HG02798 (cell line): ENCODE measurements around the gene PLXNA4.
"Not testable (repeated sequence)": the region's sequence is repeated elsewhere in the genome, so short reads cannot be mapped to it uniquely, and the experiment has no call there.

Experiments
- ATAC-seq: cut with Tn5 transposase; IDR thresholded peaks from one replicate; pipeline ENCODE4 v1.9.1; 2021; ENCODE audit warnings: mild to moderate bottlenecking; ENCODE audit not compliant: unreplicated experiment, poor library complexity

PLXNA4 gene

GRCh38 chr7:132177708-132178401 lies 398.4 kb downstream of the PLXNA4 start:
- ATAC-seq, result no peak

DNA sequence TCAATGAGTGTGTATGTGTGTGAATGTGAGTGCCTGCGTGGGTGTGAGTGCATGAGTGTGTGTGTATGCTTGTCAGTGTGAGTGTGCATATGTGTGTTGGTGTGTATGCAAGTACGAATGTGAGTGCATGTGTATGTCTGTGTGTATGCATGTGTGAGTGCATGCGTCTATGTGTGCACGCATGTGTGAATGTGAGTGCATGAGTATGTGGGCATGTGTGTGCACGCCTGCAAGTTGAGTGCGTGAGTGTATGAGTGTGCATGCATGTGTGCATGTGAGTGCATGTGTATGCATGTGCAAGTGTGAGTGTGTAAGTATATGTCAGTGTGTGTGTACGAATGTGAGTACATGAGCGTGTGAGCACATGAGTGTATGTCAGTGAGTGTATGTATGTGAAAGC lies 399.6 kb downstream of the PLXNA4 start:
- no peak for ATAC-seq

DNA sequence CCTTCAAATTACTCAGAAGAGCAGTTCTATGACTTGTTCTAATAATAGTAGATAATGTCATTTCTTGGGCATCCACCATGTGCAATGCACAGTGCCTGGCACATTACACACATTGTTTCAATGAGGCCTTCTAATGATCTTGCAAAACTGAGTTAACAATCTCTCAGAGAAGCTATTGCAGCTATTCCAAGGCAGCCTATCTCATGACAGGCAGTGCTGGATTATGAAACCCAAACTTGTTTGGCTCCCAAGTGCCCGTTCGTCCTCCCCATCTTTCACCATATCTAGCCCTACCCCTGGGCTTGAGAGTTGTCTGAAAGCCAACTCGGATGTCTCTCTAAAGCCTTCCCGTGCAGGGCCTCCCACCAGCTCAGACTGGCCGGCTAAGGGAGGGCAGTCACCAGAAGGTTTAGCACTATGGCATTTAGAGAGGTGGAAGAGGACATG lies 405.1 kb downstream of the PLXNA4 start:
- ATAC-seq, result no peak

- no peak for ATAC-seq
Measured at GRCh38 chr7:132169730-132170129, 406.5 kb downstream of the PLXNA4 start.

- ATAC-seq, result no peak
Measured at GRCh38 chr7:132168239-132168638, 408.0 kb downstream of the PLXNA4 start.

DNA sequence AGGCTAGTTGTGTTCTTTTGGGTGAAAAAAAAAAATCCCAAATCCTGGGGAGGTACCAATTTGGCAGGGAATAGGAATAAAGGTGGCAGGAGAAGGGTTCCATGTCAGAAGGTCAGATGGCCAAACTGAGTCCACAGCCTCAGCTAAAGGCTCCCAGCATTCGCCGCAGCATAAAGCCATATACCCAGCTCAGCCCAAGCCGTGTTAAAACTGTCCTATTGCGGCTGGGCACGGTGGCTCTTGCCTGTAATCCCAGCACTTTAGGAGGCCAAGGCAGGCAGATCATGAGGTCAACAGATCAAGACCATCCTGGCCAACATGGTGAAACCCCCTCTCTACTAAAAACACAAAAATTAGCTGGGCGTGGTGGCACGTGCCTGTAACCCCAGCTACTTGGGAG lies 410.6 kb downstream of the PLXNA4 start:
- not testable (repeated sequence) for ATAC-seq

- no peak for ATAC-seq
Measured at GRCh38 chr7:132164558-132165125, 411.6 kb downstream of the PLXNA4 start.

DNA sequence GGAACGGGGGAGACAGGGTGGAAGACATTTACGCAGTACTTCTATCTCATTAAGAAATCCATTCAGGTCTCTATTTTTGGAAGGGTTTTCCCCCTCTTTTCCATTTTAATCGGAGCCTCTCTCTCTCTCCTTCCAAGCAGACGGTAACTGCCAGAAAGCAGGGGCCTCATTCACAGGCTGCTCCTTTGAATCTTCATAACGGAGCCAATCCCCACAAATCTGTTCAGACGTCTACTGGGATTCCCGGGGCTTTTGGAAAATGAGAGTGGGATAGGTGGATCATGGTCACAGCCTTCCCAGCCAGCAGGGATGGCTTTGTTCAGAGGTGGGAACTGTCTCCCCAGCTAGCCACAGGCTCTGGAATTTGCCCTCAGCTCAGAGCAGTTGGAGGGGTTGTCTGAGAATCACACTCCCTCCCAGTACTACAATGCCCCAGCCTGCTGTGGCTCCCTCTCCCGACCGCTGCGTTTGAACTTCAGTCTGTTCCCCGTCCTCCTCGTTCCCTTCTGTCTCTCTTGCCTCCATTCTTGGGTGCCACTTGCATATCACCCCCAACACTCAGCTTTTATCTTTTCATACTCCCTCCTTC lies 413.6 kb downstream of the PLXNA4 start:
- ATAC-seq, result no peak

DNA sequence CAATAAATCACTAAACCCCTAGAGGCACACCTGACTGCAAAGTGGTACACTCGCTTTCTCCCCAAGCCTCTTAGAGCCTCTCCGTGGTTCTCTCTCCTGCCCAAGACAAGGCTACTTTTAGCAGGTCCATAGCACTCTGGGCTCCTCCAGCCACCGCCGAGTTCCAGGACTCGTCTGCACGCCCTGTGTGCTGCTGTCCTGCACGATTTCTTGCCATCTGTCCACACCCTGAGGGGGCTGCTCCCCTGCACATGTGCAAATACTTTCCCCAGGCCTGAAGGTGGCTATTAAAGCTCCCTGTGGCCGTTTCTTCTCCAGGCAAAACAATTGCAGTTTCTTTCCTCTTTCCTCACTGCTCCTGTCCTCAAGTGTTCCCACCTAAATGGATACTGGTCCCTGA lies 414.3 kb downstream of the PLXNA4 start:
- no peak for ATAC-seq

DNA sequence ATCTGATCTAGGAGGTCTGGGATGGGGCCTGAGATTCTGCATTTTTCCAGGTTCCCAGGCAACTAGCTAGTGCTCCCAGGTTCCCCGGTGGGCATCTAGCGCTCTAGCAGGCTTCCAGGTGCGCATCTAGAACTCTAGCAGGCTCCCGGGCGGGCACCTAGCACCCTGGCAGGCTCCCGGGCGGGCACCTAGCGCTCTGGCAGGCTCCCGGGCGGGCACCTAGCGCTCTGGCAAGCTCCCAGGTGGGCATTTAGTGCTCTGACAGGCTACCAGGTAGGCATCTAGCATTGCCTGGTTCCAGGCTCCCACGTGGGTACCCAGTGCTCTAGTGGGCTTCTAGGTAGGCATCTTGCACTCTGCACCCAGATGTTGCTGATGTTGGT lies 414.7 kb downstream of the PLXNA4 start:
- ATAC-seq, result no peak

DNA sequence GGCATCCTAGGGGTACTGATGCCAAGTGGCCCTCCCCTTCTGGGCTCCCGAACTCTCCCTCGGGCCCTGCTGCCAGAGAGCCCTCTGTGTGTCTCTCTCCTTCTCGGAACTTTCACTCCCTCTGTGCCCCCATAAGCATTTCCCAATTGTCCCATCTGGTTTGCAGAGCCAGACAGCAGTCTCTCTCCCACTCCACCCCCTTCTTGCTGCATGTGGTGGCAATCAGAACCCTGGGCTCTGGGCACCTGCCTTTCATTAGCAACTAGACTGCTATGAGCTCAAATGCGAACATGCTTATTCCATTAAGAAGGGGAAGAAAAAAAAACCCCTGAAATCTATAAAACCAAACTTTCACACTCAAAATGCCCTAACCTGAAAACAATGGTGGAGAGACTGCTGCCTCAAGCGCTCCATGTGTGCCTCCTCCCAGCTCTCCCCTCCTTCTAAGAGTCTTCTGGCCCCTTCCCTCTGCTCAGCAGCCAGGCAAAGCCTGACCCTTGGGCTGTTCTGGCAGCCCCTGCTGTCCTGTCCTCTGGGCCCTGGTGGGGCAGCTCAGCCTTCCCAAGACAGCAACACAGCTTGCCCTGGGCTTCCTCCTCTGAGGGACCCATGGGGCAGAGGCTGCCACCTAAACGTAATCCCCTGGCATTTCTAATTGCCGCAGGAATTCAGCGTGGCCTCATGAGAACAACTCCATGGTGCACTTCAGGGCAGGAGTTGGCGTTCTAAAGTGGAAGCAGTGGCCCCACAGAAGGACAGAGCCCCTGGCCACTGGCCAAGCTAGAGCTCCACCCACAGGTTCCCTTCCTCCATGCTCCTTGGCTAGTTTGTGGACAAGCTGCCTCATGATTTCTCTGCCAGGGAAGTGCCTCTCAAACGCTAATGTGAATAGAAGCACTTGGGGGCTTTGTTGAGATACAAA lies 415.4 kb downstream of the PLXNA4 start:
- no peak for ATAC-seq

DNA sequence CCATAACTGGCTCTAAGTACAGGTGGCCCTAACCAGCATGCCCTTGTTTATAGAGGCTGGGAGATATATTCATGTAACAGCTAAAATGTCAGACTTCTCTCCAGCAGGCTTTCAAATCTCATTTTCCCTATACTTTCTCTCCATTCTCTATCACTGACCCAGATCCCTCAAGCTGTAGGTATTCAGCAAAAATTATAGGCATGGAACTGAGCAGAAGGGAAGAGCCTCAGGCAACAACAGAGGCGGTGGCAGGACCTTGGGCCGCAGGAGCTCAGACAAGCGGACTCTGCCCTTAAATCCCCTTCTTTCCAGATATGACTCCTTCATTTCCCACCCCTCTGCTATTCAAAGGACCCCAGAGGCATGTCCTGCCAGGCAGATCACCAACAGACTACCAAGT lies 417.4 kb downstream of the PLXNA4 start:
- no peak for ATAC-seq

GRCh38 chr7:132158166-132158565 lies 418.1 kb downstream of the PLXNA4 start:
- ATAC-seq, result no peak

DNA sequence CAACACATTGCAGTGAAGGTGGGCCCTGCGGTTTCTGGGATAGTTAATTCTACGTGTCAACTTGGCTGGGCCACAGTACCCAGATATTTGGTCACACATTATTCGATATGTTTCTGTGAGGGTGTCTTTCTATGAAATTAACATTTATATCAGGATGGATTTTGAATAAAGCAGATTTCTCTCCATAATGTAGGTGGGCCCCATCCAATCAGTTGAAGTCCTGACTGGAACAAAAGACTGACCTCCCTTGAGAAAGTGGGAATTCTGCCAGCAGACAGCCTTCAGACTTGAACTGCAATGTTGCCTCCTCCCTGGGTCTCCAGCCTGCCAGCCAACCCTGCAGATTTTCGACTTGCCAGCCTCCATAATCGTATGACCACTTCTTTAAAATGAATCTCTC lies 420.6 kb downstream of the PLXNA4 start:
- no peak for ATAC-seq

GRCh38 chr7:132154695-132155471 lies 421.4 kb downstream of the PLXNA4 start:
- no peak for ATAC-seq

DNA sequence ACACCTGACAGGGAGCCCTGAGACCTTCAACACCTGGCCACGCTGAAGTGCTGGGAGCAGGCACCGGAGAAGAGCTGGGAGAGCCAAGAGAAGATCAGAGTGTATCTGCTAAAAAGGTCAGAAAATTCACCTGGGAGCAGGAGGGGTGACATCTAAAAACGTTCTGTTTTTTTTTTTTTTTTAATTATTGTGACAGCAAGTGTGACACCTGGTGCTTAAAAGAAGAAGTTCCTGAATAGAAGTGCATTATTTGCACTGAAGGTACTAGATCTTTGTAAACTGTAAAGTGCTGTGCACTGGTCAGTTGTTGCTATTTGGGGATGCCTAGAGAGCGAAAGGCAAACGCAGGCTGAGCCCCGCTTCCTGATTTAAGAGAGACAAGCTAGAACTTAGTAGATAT lies 422.0 kb downstream of the PLXNA4 start:
- no peak for ATAC-seq

GRCh38 chr7:132152131-132152889 lies 424.0 kb downstream of the PLXNA4 start:
- ATAC-seq, result no peak

- no peak for ATAC-seq
Measured at GRCh38 chr7:132150711-132151110, 425.6 kb downstream of the PLXNA4 start.
